Measurements from ENCODE around the gene FSTL4. TPM values are rescaled to one million over a fixed set of nuclear protein-coding genes. Genes with fewer than 3 reads are reported as not detected.

Gene FSTL4
- total RNA-seq, 1 donor from 2014 or later: 11.3 TPM

DNA sequence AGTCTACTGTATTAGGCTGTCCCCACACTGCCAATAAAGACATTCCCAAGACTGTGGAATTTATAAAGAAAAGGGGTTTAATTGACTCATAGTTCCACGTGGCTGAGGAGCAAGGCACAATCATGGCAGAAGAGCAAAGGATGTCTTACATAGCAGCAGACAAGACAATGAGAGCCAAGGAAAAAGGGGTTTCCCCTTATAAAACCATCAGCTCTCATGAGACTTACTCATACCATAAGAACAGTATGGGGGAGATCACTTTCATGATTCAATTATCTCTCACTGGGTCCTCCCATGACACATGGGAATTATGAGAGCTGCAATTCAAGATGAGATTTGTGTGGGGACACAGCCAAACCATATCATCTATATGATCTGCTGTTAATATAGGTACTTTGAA, 14.8 kb upstream of the FSTL4 start:
- Mint-ChIP-seq H3K9me3 (no peaks in the 10 kb centered on the region), H3K36me3 (no peaks in the 10 kb centered on the region), H3K27me3 (peaks cover 34% of the 10 kb centered on the region), H3K4me1 (ENCODE audit: unreplicated experiment) (no peaks in the 10 kb centered on the region), H3K27ac (no peak overlapping the region), H3K4me3 (no peak overlapping the region)
- TF ChIP-seq, protein P1, sequence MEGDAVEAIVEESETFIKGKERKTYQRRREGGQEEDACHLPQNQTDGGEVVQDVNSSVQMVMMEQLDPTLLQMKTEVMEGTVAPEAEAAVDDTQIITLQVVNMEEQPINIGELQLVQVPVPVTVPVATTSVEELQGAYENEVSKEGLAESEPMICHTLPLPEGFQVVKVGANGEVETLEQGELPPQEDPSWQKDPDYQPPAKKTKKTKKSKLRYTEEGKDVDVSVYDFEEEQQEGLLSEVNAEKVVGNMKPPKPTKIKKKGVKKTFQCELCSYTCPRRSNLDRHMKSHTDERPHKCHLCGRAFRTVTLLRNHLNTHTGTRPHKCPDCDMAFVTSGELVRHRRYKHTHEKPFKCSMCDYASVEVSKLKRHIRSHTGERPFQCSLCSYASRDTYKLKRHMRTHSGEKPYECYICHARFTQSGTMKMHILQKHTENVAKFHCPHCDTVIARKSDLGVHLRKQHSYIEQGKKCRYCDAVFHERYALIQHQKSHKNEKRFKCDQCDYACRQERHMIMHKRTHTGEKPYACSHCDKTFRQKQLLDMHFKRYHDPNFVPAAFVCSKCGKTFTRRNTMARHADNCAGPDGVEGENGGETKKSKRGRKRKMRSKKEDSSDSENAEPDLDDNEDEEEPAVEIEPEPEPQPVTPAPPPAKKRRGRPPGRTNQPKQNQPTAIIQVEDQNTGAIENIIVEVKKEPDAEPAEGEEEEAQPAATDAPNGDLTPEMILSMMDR (conservative IDR thresholded peaks at IDR 0.05): no peak
- DNase-seq (ENCODE audit: extremely low spot score, unreplicated experiment): no peak

DNA sequence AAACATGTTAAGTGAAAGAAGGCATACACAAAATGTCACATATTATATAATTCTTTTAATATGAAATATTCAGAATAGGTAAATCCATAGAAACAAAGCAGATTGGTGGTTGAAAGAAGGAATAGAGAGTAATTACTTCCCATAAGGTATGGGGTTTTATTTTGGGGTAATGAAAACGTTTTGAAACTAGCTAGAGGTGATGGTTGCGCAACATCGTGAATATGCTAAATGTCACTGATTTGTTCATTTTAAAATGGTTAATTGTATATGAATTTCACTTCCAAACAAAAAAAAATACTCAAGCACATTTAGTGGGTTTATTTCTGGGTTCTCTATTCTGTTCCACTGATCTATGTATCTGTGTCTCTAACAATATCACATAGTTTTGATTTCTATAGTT, 12.0 kb upstream of the FSTL4 start:
- TF ChIP-seq, protein P1 (conservative IDR thresholded peaks at IDR 0.05): no peak
- no peak overlapping the region for H3K4me3 Mint-ChIP-seq
- peaks cover 24% of the 10 kb centered on the region for H3K27me3 Mint-ChIP-seq

DNA sequence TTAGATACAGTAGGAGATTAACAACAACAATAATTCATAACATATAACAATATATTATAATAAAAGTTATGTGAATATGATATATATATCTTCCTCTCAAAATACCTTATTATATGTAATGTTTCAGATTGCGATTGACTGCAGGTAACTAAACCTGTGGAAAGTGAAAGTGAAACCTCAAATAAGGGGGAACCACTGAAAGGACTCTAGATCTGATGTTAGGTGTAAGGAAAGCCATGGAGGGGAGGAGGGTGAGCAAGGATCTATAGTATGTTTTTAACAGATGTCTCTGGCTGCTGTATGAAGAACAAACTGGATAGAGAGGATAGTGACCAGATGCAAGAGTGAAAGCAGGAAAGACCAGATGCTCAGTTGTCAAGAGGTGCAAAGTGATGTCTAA, 5.8 kb upstream of the FSTL4 start:
- Mint-ChIP-seq H3K27me3 (peaks cover 63% of the 10 kb centered on the region), H3K9me3 (no peaks in the 10 kb centered on the region), H3K36me3 (no peaks in the 10 kb centered on the region), H3K4me1 (ENCODE audit: unreplicated experiment) (no peaks in the 10 kb centered on the region), H3K27ac (no peak overlapping the region), H3K4me3 (no peak overlapping the region)
- TF ChIP-seq, protein P1 (conservative IDR thresholded peaks at IDR 0.05): no peak
- DNase-seq (ENCODE audit: extremely low spot score, unreplicated experiment): no peak

More for the DNA sequence above, 12.0 kb upstream of the FSTL4 start:
- DNase-seq (ENCODE audit: extremely low spot score, unreplicated experiment): no peak
- no peaks in the 10 kb centered on the region for H3K36me3 Mint-ChIP-seq
- no peaks in the 10 kb centered on the region for H3K9me3 Mint-ChIP-seq
- H3K27ac Mint-ChIP-seq: no peak overlapping the region
- no peaks in the 10 kb centered on the region for H3K4me1 Mint-ChIP-seq (ENCODE audit: unreplicated experiment)

DNA sequence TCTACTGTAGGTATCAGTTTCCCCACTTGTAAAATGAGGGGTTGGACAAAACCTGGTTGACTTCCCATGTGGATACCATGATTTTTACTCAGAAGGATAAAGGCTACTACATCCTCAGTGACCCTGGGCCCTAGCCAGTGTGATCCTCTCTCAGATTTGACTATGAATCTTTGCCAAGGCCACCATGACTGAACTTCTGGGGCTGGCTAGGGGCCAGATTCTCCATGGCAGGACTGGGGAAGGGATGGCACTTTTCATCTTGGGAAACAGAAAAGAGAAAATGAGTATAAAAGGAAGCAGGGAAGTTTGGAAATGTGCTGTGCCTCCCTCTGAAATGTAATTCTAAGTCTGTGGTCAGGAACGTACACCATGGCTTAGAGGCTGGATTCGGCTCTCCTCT, 1.4 kb upstream of the FSTL4 start:
- Mint-ChIP-seq H3K27ac (no peak overlapping the region), H3K4me3 (peak overlapping the region; percentile 42), H3K36me3 (no peaks in the 10 kb centered on the region), H3K9me3 (no peaks in the 10 kb centered on the region), H3K4me1 (ENCODE audit: unreplicated experiment) (peaks cover 6% of the 10 kb centered on the region), H3K27me3 (peaks cover 78% of the 10 kb centered on the region)
- no peak for DNase-seq (ENCODE audit: extremely low spot score, unreplicated experiment)
- TF ChIP-seq, protein P1 (conservative IDR thresholded peaks at IDR 0.05): no peak

DNA sequence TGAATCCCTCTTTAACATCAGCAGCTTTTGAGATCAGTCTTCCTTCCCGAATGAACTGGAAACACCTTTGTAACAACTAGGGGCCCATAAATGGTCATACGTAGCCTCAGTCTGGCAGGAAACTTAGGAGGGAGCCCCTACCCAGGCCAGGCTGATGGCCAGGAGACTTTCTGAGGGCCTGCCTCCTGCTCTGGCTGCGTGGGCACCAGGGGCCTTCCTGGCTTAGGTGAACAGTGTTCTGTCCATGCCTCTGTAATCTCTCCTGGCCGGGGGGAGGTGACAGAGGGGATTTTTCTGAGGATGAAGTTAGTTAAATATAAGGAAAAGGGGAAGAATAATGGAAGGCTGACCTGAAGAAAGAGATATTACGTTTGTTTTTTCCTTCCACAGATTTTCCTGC, 843 bp upstream of the FSTL4 start:
- H3K36me3 Mint-ChIP-seq: no peaks in the 10 kb centered on the region
- H3K9me3 Mint-ChIP-seq: no peaks in the 10 kb centered on the region
- DNase-seq (ENCODE audit: extremely low spot score, unreplicated experiment): no peak
- H3K27ac Mint-ChIP-seq: peak overlapping the region; percentile 3
- peaks cover 6% of the 10 kb centered on the region for H3K4me1 Mint-ChIP-seq (ENCODE audit: unreplicated experiment)
- TF ChIP-seq, protein P1 (conservative IDR thresholded peaks at IDR 0.05): no peak
- peaks cover 80% of the 10 kb centered on the region for H3K27me3 Mint-ChIP-seq
- H3K4me3 Mint-ChIP-seq: peak overlapping the region; percentile 90

Data from type B pancreatic cell (in vitro differentiated cells).